Colonic mucosa (tissue), 4 donors: Measurements from ENCODE around the gene RP2. TPM values are rescaled to one million over a fixed set of nuclear protein-coding genes. Genes with fewer than 3 reads are reported as not detected.

Experiments
- DNase-seq: peaks from one replicate; pipeline ENCODE4 v3.0.0-alpha.2; 2020
- H3K27ac ChIP-seq: fragments of 200-600 bp; one replicate; pipeline ENCODE4 v1.8.0; 2021
- H3K27me3 ChIP-seq: fragments of 200-600 bp; one replicate; pipeline ENCODE4 v1.8.0; 2021
- H3K36me3 ChIP-seq: fragments of 200-600 bp; one replicate; pipeline ENCODE4 v1.8.0; 2021
- H3K4me1 ChIP-seq: fragments of 200-600 bp; one replicate; pipeline ENCODE4 v1.8.0; 2021; ENCODE audit warnings: mild to moderate bottlenecking
- H3K4me3 ChIP-seq: fragments of 200-600 bp; one replicate; pipeline ENCODE4 v1.8.0; 2021
- H3K9ac ChIP-seq, 2 donors: one replicate each; pipeline ENCODE4 v1.7.0; 2013; ENCODE audit warnings: control low read depth in 2 of 2, low read depth in 2 of 2, low read length in 2 of 2
- H3K9me3 ChIP-seq: fragments of 200-600 bp; one replicate; pipeline ENCODE4 v1.8.0; 2021
- intact Hi-C: fragments of 100-400 bp; cut with DNase I; formaldehyde crosslinking; loops from one replicate; pipeline ENCODE4 v1.14.1; 2022
- total RNA-seq, 2 donors: library from RNA; stranded (reverse); fragmentation: NEBNext Ultra II Directional in 1 of 2; extraction: Animal tissue kit (Norgen Biotek cat#: 25700) in 1 of 2; gene quantifications; one replicate each; pipeline ENCODE4 v1.2.1, GENCODE V29; 2021
- TF ChIP-seq, protein P1 (sequence below): fragments of 200-600 bp; IDR thresholded peaks from one replicate; pipeline ENCODE4 v1.8.0; 2022; ENCODE audit warnings: antibody characterized with exemption, mild to moderate bottlenecking
- donor health status: healthy.
- donor health status: DM: no; HTN: no; CAD: no.
- donor health status: DM: no; HTN: no; CAD: no.

The RP2 gene
- total RNA-seq, 2 donors from 2014 or later = 11.7 to 19.1 TPM

DNA sequence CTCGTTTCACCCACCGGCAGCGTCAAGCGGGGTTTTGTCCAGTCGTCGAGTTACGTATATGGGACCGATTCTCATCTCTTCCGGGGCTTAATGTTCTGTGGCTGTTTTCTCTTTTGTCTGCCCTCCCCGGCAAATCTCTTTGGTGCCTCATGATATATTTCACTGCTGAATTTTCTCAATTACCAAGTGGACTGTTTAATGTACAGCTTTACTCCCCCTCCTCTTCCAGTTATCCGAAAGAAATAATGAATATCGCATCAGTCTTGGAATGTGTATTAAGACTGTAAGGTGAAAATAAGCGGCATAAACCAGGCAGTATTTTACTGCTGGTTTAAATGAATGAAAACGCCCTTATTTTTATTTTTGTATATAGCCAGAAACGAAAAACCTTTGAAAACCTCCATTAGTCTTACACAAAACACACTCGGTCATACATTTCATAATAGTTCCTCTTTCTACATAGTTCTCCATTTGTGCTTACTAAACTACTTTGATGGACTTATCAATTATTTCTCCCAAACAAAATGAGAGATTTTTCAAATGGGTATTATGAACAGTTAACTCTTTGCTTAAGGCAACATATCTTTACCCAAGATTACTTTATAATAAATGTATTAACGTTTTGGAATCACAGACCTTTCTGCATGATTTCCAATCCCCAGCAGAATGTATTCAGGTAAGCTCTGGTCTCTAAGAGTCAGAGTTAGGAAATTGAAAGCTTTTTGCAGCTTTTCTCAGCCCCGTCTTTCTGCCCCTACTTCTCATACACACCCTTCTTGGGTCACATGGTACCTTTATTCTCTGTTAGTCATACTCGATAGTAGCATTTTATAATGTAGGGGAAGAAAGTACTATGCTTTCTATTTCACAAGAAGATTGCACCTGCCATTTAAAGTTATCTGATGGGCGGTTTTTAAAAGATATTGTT is 979 bp downstream of the RP2 start:
- Histone ChIP-seq H3K27ac (peak overlapping the region; percentile 91), H3K4me3 (peak overlapping the region; percentile 59), H3K9me3 (no peaks in the 10 kb centered on the region), H3K27me3 (no peaks in the 10 kb centered on the region), H3K4me1 (no peaks in the 10 kb centered on the region), H3K36me3 (no peaks in the 10 kb centered on the region), H3K9ac (peak overlapping the region; percentile 82 to 90)
- TF ChIP-seq, protein P1, sequence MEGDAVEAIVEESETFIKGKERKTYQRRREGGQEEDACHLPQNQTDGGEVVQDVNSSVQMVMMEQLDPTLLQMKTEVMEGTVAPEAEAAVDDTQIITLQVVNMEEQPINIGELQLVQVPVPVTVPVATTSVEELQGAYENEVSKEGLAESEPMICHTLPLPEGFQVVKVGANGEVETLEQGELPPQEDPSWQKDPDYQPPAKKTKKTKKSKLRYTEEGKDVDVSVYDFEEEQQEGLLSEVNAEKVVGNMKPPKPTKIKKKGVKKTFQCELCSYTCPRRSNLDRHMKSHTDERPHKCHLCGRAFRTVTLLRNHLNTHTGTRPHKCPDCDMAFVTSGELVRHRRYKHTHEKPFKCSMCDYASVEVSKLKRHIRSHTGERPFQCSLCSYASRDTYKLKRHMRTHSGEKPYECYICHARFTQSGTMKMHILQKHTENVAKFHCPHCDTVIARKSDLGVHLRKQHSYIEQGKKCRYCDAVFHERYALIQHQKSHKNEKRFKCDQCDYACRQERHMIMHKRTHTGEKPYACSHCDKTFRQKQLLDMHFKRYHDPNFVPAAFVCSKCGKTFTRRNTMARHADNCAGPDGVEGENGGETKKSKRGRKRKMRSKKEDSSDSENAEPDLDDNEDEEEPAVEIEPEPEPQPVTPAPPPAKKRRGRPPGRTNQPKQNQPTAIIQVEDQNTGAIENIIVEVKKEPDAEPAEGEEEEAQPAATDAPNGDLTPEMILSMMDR = no peak
- DNase-seq = no peak
- intact Hi-C loops = no loop called here

- H3K9me3 ChIP-seq = no peaks in the 10 kb centered on the region
- H3K9ac ChIP-seq = no peak overlapping the region
- H3K36me3 ChIP-seq = no peaks in the 10 kb centered on the region
- DNase-seq = no peak
- H3K27ac ChIP-seq = no peak overlapping the region
- TF ChIP-seq, protein P1 = no peak
- H3K27me3 ChIP-seq = no peaks in the 10 kb centered on the region
- no peaks in the 10 kb centered on the region for H3K4me1 ChIP-seq
- H3K4me3 ChIP-seq = peak overlapping the region; percentile 59
- intact Hi-C loops = no loop called here
Measured at GRCh38 chrX:46838486-46838870, 1.6 kb downstream of the RP2 start.

- TF ChIP-seq, protein P1 = no peak
- DNase-seq = no peak
- Histone ChIP-seq H3K27ac (no peak overlapping the region), H3K4me3 (no peak overlapping the region), H3K27me3 (no peaks in the 10 kb centered on the region), H3K4me1 (no peaks in the 10 kb centered on the region), H3K9ac (no peak overlapping the region), H3K9me3 (no peaks in the 10 kb centered on the region), H3K36me3 (no peaks in the 10 kb centered on the region)
- intact Hi-C loops = no loop called here
Measured at GRCh38 chrX:46838974-46839480, 2.2 kb downstream of the RP2 start.

DNA sequence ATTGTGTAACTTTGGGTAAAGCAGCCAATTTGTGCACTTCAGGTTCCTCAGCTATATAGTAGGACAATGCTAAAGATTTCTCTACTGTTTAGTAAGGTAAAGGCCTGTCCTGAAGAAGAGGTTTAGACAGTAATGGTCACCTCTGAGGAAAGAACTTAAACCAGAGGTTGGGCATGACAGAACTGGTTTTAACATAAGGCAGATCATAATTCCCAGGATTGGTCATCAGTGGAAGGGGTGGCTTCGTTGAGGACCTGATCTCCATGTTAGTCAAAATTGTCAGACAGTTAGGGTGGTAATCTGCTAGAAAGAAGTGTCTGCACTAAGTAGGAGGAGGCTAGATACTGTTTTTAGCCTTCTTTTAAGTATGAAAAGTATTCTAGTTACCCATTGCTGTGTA is 4.1 kb downstream of the RP2 start:
- Histone ChIP-seq H3K27me3 (no peaks in the 10 kb centered on the region), H3K9ac (no peak overlapping the region), H3K27ac (no peak overlapping the region), H3K4me1 (no peaks in the 10 kb centered on the region), H3K4me3 (no peak overlapping the region), H3K9me3 (no peaks in the 10 kb centered on the region), H3K36me3 (no peaks in the 10 kb centered on the region)
- no peak for DNase-seq
- intact Hi-C loops = no loop called here
- TF ChIP-seq, protein P1 = no peak

GRCh38 chrX:46841346-46841745 is 4.5 kb downstream of the RP2 start:
- no peak for DNase-seq
- TF ChIP-seq, protein P1 = no peak
- H3K4me3 ChIP-seq = no peak overlapping the region
- no peak overlapping the region for H3K9ac ChIP-seq
- H3K27ac ChIP-seq = no peak overlapping the region
- no peaks in the 10 kb centered on the region for H3K36me3 ChIP-seq
- intact Hi-C loops = no loop called here
- H3K9me3 ChIP-seq = no peaks in the 10 kb centered on the region
- H3K4me1 ChIP-seq = no peaks in the 10 kb centered on the region
- no peaks in the 10 kb centered on the region for H3K27me3 ChIP-seq
